IPS DF 19.7 (cell line): ENCODE measurements around the gene HECA.
"Not testable (repeated sequence)": the region's sequence is repeated elsewhere in the genome, so short reads cannot be mapped to it uniquely, and the experiment has no call there.

Source experiments
- DNase-seq: peaks from one replicate; pipeline ENCODE4 v3.0.0-alpha.2; 2013; ENCODE audit warnings: low read depth, low spot score

Gene HECA

GRCh38 chr6:139134817-139135577 lies at the start of gene HECA:
Gene HECA, plus strand, starts transcription at chr6:139135080. Its CDS starts 317 bp downstream, at chr6:139135397.
- peak; percentile 28 for DNase-seq

DNA sequence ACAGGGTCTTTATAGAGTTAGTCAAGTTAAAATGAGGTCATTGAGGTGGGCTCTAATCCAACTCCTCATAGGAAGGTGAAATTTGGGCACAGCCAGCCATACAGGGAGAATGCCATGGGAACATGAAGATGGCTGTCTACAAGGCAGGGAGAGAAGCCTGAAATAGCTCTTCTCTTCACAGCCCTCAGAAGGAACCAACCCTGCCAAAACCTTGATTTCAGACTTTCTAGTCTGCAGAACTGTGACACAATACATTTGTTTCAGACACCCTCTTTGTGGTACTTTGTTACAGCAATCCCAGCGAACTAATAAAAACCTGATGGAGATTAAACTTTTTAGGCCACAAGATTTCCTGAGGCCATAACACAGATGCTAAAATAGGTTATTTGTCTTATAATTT lies 43.1 kb upstream of the HECA start:
- no peak for DNase-seq

- no peak for DNase-seq
These were observed 34.9 kb upstream of the HECA start for GRCh38 chr6:139099984-139100383.

DNA sequence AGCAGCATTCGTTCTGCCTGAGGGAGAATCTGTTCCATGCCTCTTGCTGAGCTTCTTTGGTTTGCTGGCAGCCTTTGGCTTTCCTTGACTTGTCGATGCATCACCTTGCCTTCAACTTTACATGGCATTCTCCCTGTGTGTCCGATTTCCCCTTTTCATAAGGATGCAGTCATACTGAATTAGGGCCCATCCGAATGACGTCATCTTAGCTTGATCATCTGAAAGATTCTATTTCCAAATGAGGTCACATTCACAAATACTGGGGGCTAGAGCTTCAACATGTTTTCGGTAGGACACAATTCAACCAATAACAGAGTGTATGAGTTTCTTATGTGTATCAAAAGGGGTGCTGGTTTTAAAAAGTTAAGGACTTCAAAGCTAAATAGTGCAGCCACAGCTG lies 27.8 kb upstream of the HECA start:
- DNase-seq: no peak

- DNase-seq: no peak
These were observed 26.5 kb upstream of the HECA start for GRCh38 chr6:139108378-139108777.

GRCh38 chr6:139109558-139109957 lies 25.3 kb upstream of the HECA start:
- DNase-seq: peak; percentile 35

GRCh38 chr6:139112146-139112545 lies 22.7 kb upstream of the HECA start:
- no peak for DNase-seq

DNA sequence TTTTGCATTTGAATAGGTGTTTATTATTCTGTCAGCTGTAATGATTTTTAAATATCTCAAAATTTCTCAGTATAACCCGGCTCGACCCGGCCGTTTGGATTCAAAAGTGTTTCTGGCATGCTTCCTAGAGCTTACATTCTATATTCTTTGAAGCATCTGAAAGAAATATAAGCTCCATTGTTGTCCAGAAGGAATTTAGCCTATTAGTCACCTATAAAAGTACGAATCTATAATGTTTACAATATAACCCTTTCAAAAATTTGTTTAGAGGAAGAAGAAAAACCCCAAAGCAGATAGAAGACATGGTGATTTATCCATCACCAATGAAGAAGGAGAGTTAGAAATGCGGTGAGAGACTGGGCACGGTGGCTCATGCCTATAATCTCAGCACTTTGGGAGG lies 22.3 kb upstream of the HECA start:
- DNase-seq: no peak

DNA sequence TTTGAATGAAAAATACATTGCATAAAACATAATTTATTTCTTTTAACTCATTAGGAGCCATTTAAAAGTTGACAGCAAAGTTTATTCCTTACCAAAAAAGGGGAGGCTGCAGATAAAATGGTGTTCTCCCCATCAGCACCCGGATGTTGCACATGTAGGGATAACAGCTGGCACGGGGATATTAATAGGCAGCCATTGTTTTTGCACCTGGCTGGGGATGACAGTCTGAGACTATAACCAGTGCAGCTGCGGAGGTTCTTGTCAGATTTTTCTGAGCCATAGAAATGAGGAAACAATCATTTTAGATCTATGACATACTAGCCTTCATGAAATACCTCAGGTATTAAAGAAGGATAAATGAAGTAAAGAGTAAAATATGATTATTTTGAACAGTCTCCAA lies 20.1 kb upstream of the HECA start:
- no peak for DNase-seq

DNA sequence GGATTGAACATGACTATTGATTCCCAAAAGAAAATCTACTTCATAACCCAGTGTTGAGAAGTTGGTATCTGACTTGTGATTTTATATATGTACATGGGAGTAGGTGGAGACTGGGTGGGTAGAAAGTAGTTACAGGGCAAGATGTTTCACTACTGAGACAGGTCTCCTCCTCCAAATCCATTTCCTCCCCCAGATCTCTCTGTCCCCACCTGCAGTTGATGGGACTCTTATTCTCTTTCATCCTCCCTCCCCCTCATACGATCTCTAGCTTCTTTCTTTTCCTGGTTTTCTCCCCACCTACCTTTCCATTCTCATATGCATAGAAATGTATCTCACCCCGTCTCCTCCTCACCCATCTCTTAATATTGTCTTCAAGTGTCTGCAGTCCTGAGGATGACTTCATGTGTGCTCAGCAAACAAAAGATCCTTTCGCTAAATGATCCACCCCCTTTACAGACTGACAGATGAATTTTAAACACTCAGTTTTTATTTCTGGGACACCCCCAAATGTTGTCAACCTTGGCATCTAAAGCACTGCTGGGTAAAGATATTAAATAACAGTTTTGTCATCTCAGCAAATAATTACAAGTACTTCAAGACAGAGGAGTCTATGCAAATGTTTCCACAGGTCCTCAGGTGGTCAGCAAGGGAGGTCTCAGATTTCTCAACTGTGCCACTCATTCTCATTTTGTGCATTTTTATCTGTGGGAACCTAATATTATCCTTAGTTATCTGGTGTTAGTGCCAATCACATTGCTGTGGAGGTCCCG lies 18.7 kb upstream of the HECA start:
- DNase-seq: no peak

- DNase-seq: no peak
These were observed 17.1 kb upstream of the HECA start for GRCh38 chr6:139117734-139118133.

DNA sequence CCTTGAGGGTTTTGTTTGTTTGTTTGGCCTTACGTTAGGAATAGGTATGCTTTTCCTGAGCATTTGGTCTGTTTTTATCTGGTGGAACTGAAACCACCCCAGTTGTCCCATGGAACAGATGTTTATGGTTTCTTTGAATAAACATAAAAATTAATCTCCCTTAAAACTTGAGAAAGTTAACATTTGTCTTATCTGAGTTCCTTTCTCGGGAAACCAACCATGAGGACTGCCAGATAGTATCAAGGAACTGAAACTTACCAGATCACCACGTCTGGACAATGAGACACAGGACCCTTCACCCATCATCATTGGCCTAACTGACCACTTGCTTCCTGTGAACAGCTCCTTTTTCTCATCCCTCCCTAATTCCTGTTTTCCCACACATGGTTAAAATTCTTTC lies 15.3 kb upstream of the HECA start:
- DNase-seq: no peak

GRCh38 chr6:139122823-139123222 lies 12.1 kb upstream of the HECA start:
- DNase-seq: not testable (repeated sequence)

DNA sequence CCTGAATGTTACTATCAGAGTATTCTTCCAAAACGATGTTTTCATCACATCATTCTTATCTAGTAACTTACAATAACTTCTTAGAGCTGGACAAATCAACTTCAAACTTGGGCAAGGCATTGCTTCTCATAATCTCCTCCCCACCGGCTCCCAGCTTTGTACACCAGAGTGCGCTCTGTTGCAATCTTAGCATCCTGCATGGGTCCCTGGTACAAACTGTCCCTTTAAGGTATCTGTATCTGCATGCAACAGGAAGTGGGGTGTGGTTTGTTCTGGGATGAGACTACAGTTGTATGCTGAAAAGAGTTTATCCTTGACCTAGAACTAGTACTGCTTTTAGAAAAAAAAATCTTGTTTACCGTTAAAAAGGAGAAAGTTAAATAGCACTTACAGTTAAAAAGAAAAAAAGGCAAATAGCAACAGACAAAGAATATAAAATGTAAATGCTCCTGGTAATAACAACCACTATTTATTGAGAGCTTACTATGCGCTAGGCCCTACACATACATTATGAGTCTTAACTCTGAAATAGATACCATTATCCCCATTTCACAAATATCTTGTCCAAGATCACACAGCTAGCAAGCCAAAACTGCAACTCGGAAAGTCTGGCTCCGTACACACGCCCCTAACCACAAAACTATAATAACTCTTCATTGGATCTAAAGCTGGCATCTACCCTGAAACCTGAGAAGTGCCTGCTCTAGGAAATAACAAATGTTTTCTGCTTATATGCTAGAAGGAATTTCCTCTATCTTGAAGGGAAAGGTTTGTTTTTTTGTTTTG lies 9.8 kb upstream of the HECA start:
- no peak for DNase-seq

GRCh38 chr6:139126255-139126654 lies 8.6 kb upstream of the HECA start:
- no peak for DNase-seq

- no peak for DNase-seq
These were observed 7.9 kb upstream of the HECA start for GRCh38 chr6:139126931-139127330.

GRCh38 chr6:139129284-139129683 lies 5.6 kb upstream of the HECA start:
- no peak for DNase-seq

GRCh38 chr6:139131736-139132280 lies 3.1 kb upstream of the HECA start:
- no peak for DNase-seq

DNA sequence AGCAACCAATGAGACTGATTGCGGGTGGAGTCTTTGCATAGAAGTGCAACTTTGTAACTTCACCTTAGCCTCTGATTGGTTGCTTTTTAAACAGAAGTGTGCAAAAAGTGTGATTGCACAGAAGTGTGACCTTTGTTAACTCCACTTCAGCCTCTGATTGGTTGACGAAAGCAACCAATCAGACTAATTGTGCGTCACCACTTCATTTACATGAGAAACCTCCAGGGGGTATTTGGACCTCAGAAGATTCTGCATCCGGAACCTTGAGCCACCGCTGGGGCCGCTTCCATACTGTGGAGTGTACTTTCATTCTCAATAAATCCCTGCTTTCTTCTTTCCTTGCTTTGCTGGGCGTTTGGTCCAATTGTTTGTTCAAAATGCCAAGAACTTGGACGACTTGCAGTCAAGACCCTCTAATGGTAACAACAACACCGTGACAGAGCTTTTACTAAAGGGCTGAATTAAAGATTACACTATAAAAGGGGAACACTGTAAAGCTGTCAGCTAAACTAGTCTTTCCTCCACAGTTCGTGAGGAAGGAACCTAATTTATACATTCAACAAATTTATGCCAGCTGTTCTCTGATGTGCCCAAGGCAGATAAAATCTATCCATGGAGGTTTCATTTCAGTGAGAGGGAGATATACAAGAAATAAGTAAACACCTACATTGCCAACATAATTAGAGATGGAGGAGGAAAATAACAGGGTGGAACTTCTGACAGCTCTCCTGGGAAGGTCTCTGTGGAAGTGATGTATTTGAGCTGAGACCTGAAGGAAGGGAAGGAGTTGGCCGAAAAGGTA lies 1.4 kb upstream of the HECA start:
- no peak for DNase-seq

GRCh38 chr6:139134064-139134395 lies 850 bp upstream of the HECA start:
- DNase-seq: no peak
